Lower leg skin (tissue), 4 donors: Measurements from ENCODE around the gene CALML3. TPM values are rescaled to one million over a fixed set of nuclear protein-coding genes. Genes with fewer than 3 reads are reported as not detected.
A peak's percentile ranks its signal among the peaks of the same experiment; 100 is the strongest.

Source experiments
- DNase-seq, 2 donors: peaks; one replicate each; pipeline ENCODE4 v3.0.0-alpha.2; 2019; ENCODE audit warnings: low spot score in 2 of 2
- H3K4me3 ChIP-seq: fragments of 200-600 bp; sonication (generic); 2 replicates; pipeline ENCODE4 v1.5.1; 2017; ENCODE audit warnings: mild to moderate bottlenecking, low read depth; ENCODE audit not compliant: poor library complexity, severe bottlenecking
- CTCF ChIP-seq, 3 donors: fragments of 450-650 bp; IDR thresholded peaks; one replicate each; pipeline ENCODE4 v1.5.1; 2016; ENCODE audit warnings: antibody characterized with exemption in 3 of 3, mild to moderate bottlenecking in 3 of 3, moderate library complexity in 2 of 3
- POLR2A ChIP-seq, 2 donors: fragments of 450-650 bp; IDR thresholded peaks; one replicate each; pipeline ENCODE4 v1.6.1; 2016 to 2017; ENCODE audit warnings: antibody characterized with exemption in 2 of 2, mild to moderate bottlenecking in 1 of 2, moderate library complexity in 1 of 2
- WGBS, 2 donors: methylation state at CpG; one replicate each; pipeline ENCODE4 v1.1.5; 2018; 5-methylcytosine and 5-hydroxymethylcytosine counted together
- intact Hi-C: fragments of 100-400 bp; cut with DNase I; formaldehyde crosslinking; loops from one replicate; pipeline ENCODE4 v1.15.0; 2023; ENCODE audit warnings: low total_unique reads
- total RNA-seq, 4 donors: library from RNA; depleted of rRNA; stranded (reverse); fragments of >200 nt; gene quantifications; one replicate each; pipeline ENCODE4 v1.1.0, GENCODE V29; 2016

Gene CALML3
- total RNA-seq, 4 donors from 2014 or later, result 43.4 to 181 (median 90.7) TPM

- peak in 1 of 2 donors; percentile 76 for DNase-seq
- intact Hi-C loops, result no loop called here
- no peak overlapping the region for H3K4me3 ChIP-seq
- TF ChIP-seq POLR2A (IDR thresholded peaks at IDR 0.05), result no peak
- TF ChIP-seq CTCF (IDR thresholded peaks at IDR 0.05), result no peak
- WGBS, 2 donors, result 92 to 94% methylated on average over 11 of the region's 11 CpGs
Observed at GRCh38 chr10:5523796-5524574, 776 bp upstream of the CALML3 start.

GRCh38 chr10:5525561-5526341, 990 bp downstream of the CALML3 start:
- intact Hi-C loops, result no loop called here
- peak in 1 of 2 donors; percentile 85 for DNase-seq
- WGBS, 2 donors, result 73 to 76% methylated on average over 33 to 34 of the region's 34 CpGs
- TF ChIP-seq CTCF (IDR thresholded peaks at IDR 0.05) (no peak), POLR2A (IDR thresholded peaks at IDR 0.05) (no peak)
- no peak overlapping the region for H3K4me3 ChIP-seq

GRCh38 chr10:5526691-5527331, 2.0 kb downstream of the CALML3 start:
- peak in 1 of 2 donors; percentile 80 for DNase-seq
- 84 to 91% methylated on average over 6 to 7 of the region's 8 CpGs for WGBS, 2 donors
- intact Hi-C loops, result no loop called here

GRCh38 chr10:5527332-5528200, 2.8 kb downstream of the CALML3 start:
- peak in 1 of 2 donors; percentile 86 for DNase-seq
- no peak for TF ChIP-seq CTCF (IDR thresholded peaks at IDR 0.05)
- TF ChIP-seq POLR2A (IDR thresholded peaks at IDR 0.05), result no peak
- intact Hi-C loops, result no loop called here
- no peak overlapping the region for H3K4me3 ChIP-seq
- 57 to 61% methylated on average over 10 of the region's 10 CpGs for WGBS, 2 donors

More at GRCh38 chr10:5526691-5527331, 2.0 kb downstream of the CALML3 start:
- no peak overlapping the region for H3K4me3 ChIP-seq
- no peak for TF ChIP-seq CTCF (IDR thresholded peaks at IDR 0.05)
- no peak for TF ChIP-seq POLR2A (IDR thresholded peaks at IDR 0.05)
